HepG2 (cell line): ENCODE data around the gene ZNF207. TPM values are rescaled to one million over a fixed set of nuclear protein-coding genes. Genes with fewer than 3 reads are reported as not detected.

Experiments
- ATAC-seq: fragments of 200-7000 bp; cut with Tn5 transposase; 3 replicates; pipeline ENCODE4 v1.9.1; 2020; ENCODE audit warnings: mild to moderate bottlenecking, moderate library complexity
- BruUV-seq: library from RNA; stranded (reverse); fragments of 400-500 nt; replicated peaks from 2 replicates; lab custom pipeline; 2021; lab: Mats Ljungman, UMichigan
- CTCF ChIA-PET: fragments of 300-600 bp; formaldehyde crosslinking; extraction: SDS; loops from one replicate; lab custom pipeline; 2021; ENCODE audit warnings: low total read pairs, inconsistent platforms, low intra/inter-chr PET ratio; lab: Yijun Ruan, JAX
- POLR2A ChIA-PET: fragments of 350-600 bp; sonication (Branson Sonifier 250); formaldehyde crosslinking; loops from one replicate; lab custom pipeline; 2020; ENCODE audit warnings: antibody characterized with exemption, inconsistent platforms; lab: Yijun Ruan, JAX
- DNase-seq: peaks from one replicate; pipeline ENCODE4 v3.0.0-alpha.2; 2015; ENCODE audit warnings: low spot score
- FAIRE-seq: peaks from 3 replicates; lab custom pipeline; 2011; peaks lifted over from hg19 to GRCh38; lab: Jason Lieb, UNC
- H2AFZ ChIP-seq: one replicate; pipeline ENCODE4 v1.6.1; 2011; ENCODE audit warnings: low read length, inconsistent platforms
- H3K27ac ChIP-seq: fragments of 300-600 bp; 3 replicates; pipeline ENCODE4 v1.8.0; 2011; ENCODE audit warnings: mixed run types, mild to moderate bottlenecking, mixed read lengths, low read length, inconsistent platforms; ENCODE audit not compliant: insufficient read depth; ENCODE audit errors: extremely low read length
- H3K27me3 ChIP-seq, 2 experiments: fragments of 200-600 bp in 1 of 2; 2 replicates in 1 of 2; 3 replicates in 1 of 2; pipeline versions ENCODE4 v1.6.0 to v1.8.0; 2011; ENCODE audit warnings: low read length in 2 of 2, mild to moderate bottlenecking in 2 of 2, moderate library complexity in 2 of 2, inconsistent platforms in 1 of 2; ENCODE audit not compliant: insufficient read depth in 2 of 2, control insufficient read depth in 1 of 2
- H3K36me3 ChIP-seq, 2 experiments: fragments of 200-600 bp in 1 of 2; replicated peaks in 1 of 2; 2 replicates in 1 of 2; 3 replicates in 1 of 2; pipeline versions ENCODE4 v1.5.1 to v1.8.0; 2011; ENCODE audit warnings: low read length in 2 of 2, inconsistent platforms in 1 of 2; ENCODE audit not compliant: insufficient read depth in 2 of 2, control insufficient read depth in 1 of 2
- H3K4me1 ChIP-seq: 2 replicates; pipeline ENCODE4 v1.5.1; 2012; ENCODE audit warnings: low read length, inconsistent platforms; ENCODE audit not compliant: insufficient read depth
- H3K4me2 ChIP-seq: 2 replicates; pipeline ENCODE4 v1.6.0; 2011; ENCODE audit warnings: low read depth, low read length, inconsistent platforms
- H3K4me3 ChIP-seq, 3 experiments: fragments of 200-600 bp in 1 of 3; sonication (generic), shearing (Covaris generic) in 1 of 3; replicated peaks in 1 of 3; 2 replicates each; pipeline ENCODE4 v1.5.1; 2011 to 2016; ENCODE audit warnings: low read length in 3 of 3, inconsistent platforms in 2 of 3, low read depth in 2 of 3, mild to moderate bottlenecking in 2 of 3, control low read depth in 1 of 3, mixed read lengths in 1 of 3; ENCODE audit not compliant: insufficient read depth in 1 of 3
- H3K79me2 ChIP-seq: one replicate; pipeline ENCODE4 v1.6.1; 2011; ENCODE audit warnings: low read length, inconsistent platforms; ENCODE audit not compliant: insufficient read depth
- H3K9ac ChIP-seq: 2 replicates; pipeline ENCODE4 v1.6.0; 2011; ENCODE audit warnings: mild to moderate bottlenecking, low read depth, low read length, inconsistent platforms; ENCODE audit not compliant: insufficient read depth
- H3K9me3 ChIP-seq: 2 replicates; pipeline ENCODE4 v1.5.1; 2012; ENCODE audit warnings: mild to moderate bottlenecking, low read length
- H4K20me1 ChIP-seq: 2 replicates; pipeline ENCODE4 v1.6.0; 2011; ENCODE audit warnings: inconsistent platforms, mild to moderate bottlenecking, low read length, moderate library complexity; ENCODE audit not compliant: insufficient read depth
- CAMTA2 ChIP-seq: sonication (generic); formaldehyde crosslinking; IDR thresholded peaks from 2 replicates; pipeline ENCODE4 v1.4.0; 2020; ENCODE audit warnings: mild to moderate bottlenecking, missing genetic modification reagents, borderline replicate concordance
- FOXA3 ChIP-seq: IDR thresholded peaks from 2 replicates; pipeline ENCODE4 v1.6.1; 2016; ENCODE audit warnings: missing genetic modification reagents, missing compliant biosample characterization
- GATAD2A ChIP-seq: IDR thresholded peaks from 2 replicates; pipeline ENCODE4 v1.6.1; 2016
- HBP1 ChIP-seq: IDR thresholded peaks from 2 replicates; pipeline ENCODE4 v1.6.1; 2016; ENCODE audit warnings: low read depth, control low read depth
- HOXA7 ChIP-seq: sonication (generic); formaldehyde crosslinking; IDR thresholded peaks from 2 replicates; pipeline ENCODE4 v1.8.1; 2022; ENCODE audit warnings: mild to moderate bottlenecking, missing genetic modification reagents, moderate library complexity
- KDM5B ChIP-seq: sonication (generic); formaldehyde crosslinking; IDR thresholded peaks from 2 replicates; pipeline ENCODE4 v1.4.0; 2020; ENCODE audit warnings: missing genetic modification reagents, mild to moderate bottlenecking, borderline replicate concordance
- NCOA1 ChIP-seq: sonication (generic); formaldehyde crosslinking; IDR thresholded peaks from 2 replicates; pipeline ENCODE4 v1.9.0; 2021; ENCODE audit warnings: missing genetic modification reagents
- RBM22 ChIP-seq: fragments of 200-400 bp; formaldehyde crosslinking; optimal IDR thresholded peaks from 2 replicates; pipeline ENCODE3; 2017; ENCODE audit warnings: mild to moderate bottlenecking, low read length, moderate library complexity
- SPEN ChIP-seq: sonication (generic); formaldehyde crosslinking; IDR thresholded peaks from 2 replicates; pipeline ENCODE4 v1.5.1; 2020; ENCODE audit warnings: low read depth, mild to moderate bottlenecking, missing genetic modification reagents
- ZBTB38 ChIP-seq: sonication (generic); formaldehyde crosslinking; IDR thresholded peaks from 2 replicates; pipeline ENCODE4 v1.5.1; 2020; ENCODE audit warnings: mild to moderate bottlenecking, missing genetic modification reagents
- ZNF318 ChIP-seq: sonication (generic); formaldehyde crosslinking; IDR thresholded peaks from 2 replicates; pipeline ENCODE4 v1.4.0; 2020; ENCODE audit warnings: mild to moderate bottlenecking, missing genetic modification reagents
- ZNF34 ChIP-seq: sonication (generic); formaldehyde crosslinking; IDR thresholded peaks from 2 replicates; pipeline ENCODE4 v1.4.0; 2020; ENCODE audit warnings: mild to moderate bottlenecking, missing genetic modification reagents, borderline replicate concordance
- ZNF430 ChIP-seq: sonication (generic); formaldehyde crosslinking; IDR thresholded peaks from 2 replicates; pipeline ENCODE4 v1.9.0; 2021; ENCODE audit warnings: mild to moderate bottlenecking, missing genetic modification reagents
- ZNF552 ChIP-seq: sonication (generic); formaldehyde crosslinking; IDR thresholded peaks from 2 replicates; pipeline ENCODE4 v1.9.0; 2022; ENCODE audit warnings: missing genetic modification reagents, mild to moderate bottlenecking, borderline replicate concordance
- ZNF850 ChIP-seq: sonication (generic); formaldehyde crosslinking; conservative IDR thresholded peaks from 2 replicates; pipeline ENCODE4 v1.9.0; 2021; ENCODE audit warnings: mild to moderate bottlenecking, missing genetic modification reagents
- WGBS: methylation state at CpG from one replicate; pipeline ENCODE4 v1.1.6; 2017; ENCODE audit warnings: low lambda C conversion rate; 5-methylcytosine and 5-hydroxymethylcytosine counted together
- in situ Hi-C: cut with HindIII; loops from 2 replicates; pipeline ENCODE4 v1.10.0; 2017; ENCODE audit warnings: low pct_unique_long_range_greater_than_20kb; ENCODE audit not compliant: extremely low pct_ligation_motif_present
- intact Hi-C: fragments of 100-400 bp; cut with micrococcal nuclease; formaldehyde crosslinking; loops from one replicate; pipeline ENCODE4 v1.10.0; 2022; ENCODE audit not compliant: unreplicated experiment
- polyA plus RNA-seq, 8 experiments: library from polyadenylated mRNA; depleted of rRNA in 3 of 8; stranded (reverse) in 7 of 8; unstranded in 1 of 8; fragments of >200 nt; fragmentation: Illumina TruSeq in 4 of 8; extraction: Trizol in 4 of 8; gene quantifications; 2 replicates each; pipeline versions ENCODE4 v1.2.1 to v1.2.3, GENCODE V29; 2011 to 2016; ENCODE audit warnings: low read depth in 4 of 8, missing spikeins in 1 of 8, mixed read lengths in 1 of 8; ENCODE audit not compliant: insufficient read depth in 1 of 8
- total RNA-seq, 5 experiments: library from RNA; depleted of rRNA; stranded (reverse); fragments of >200 nt; fragmentation: Illumina TruSeq; extraction: Trizol; gene quantifications; 2 replicates each; pipeline ENCODE4 v1.2.3, GENCODE V29; 2016; ENCODE audit warnings: low read depth in 1 of 5

The ZNF207 gene
- total and polyA plus RNA-seq, 2 of the 13 experiments (the other 11 are each of a cell fraction or from before 2014, with no cell fraction given) = 150 to 164 TPM

- Histone ChIP-seq H3K9me3 (no peaks in the 10 kb centered on the region), H3K4me2 (peak overlapping the region; percentile 71), H3K27me3 (no peaks in the 10 kb centered on the region), H3K4me1 (peaks cover 21% of the 10 kb centered on the region), H3K36me3 (peaks cover 1 to 6% of the 10 kb centered on the region in 2 experiments; a peak in 2 of 5 replicates), H4K20me1 (no peaks in the 10 kb centered on the region), H3K9ac (peak overlapping the region; percentile 69), H2AFZ (peak overlapping the region; percentile 9), H3K79me2 (no peaks in the 10 kb centered on the region), H3K4me3 (peak overlapping the region; percentile 78 to 84 (median 81)), H3K27ac (peak overlapping the region; percentile 88)
- 4% methylated on average over 12 of the region's 13 CpGs for WGBS
- POLR2A ChIA-PET = interaction anchor here (0.7 to 2.5 kb wide), 7 partner anchors 9 to 103 kb away, joined by 3 to 10 read pairs (median 5); partner anchors contain the start of gene PSMD11
- BruUV-seq = TSS peak; percentile 55
- FAIRE-seq = peak; percentile 70
- ATAC-seq = peak; percentile 58
- peak; percentile 58 for DNase-seq
- in situ Hi-C loops (no loop called here), intact Hi-C loops (no loop called here)
- CTCF ChIA-PET = no interaction called here
- peak; percentile 63; the same call in 1 of the 2 replicates for TF ChIP-seq SPEN (CRISPR knock-in tag)
- TF ChIP-seq ZNF552 (CRISPR knock-in tag) = peak; percentile 77; the same call in 1 of the 2 replicates
- TF ChIP-seq ZNF430 (CRISPR knock-in tag) = 0 out of 2 replicates have a peak, but pooled peaks have one; percentile 20
- no peak for TF ChIP-seq RBM22
- no peak for TF ChIP-seq HOXA7 (CRISPR knock-in tag)
- no peak for TF ChIP-seq ZNF318 (CRISPR knock-in tag)
- TF ChIP-seq HBP1 (CRISPR knock-in tag) = no peak
- TF ChIP-seq CAMTA2 (CRISPR knock-in tag) = no peak
- TF ChIP-seq ZNF34 (CRISPR knock-in tag) = no peak
- TF ChIP-seq ZBTB38 (CRISPR knock-in tag) = 0 out of 2 replicates have a peak, but pooled peaks have one; percentile 20
- peak; percentile 22; the same call in 1 of the 2 replicates for TF ChIP-seq FOXA3 (CRISPR knock-in tag)
- TF ChIP-seq NCOA1 (CRISPR knock-in tag) = no peak
- TF ChIP-seq KDM5B (CRISPR knock-in tag) = no peak
- 0 out of 2 replicates have a peak, but pooled peaks have one; percentile 71 for TF ChIP-seq ZNF850 (CRISPR knock-in tag)
- peak; percentile 48; the same call in 1 of the 2 replicates for TF ChIP-seq GATAD2A (CRISPR knock-in tag)
Observed at GRCh38 chr17:32341141-32341856, 8.7 kb upstream of the ZNF207 start.
